Choroid plexus epithelial cell (primary cell): ENCODE data around the gene VAMP5.
"Not testable (repeated sequence)": the region's sequence is repeated elsewhere in the genome, so short reads cannot be mapped to it uniquely, and the experiment has no call there.

ENCODE experiments used
- DNase-seq: peaks from one replicate; pipeline ENCODE4 v3.0.0-alpha.2; 2010; ENCODE audit warnings: low read depth
- H3K4me3 ChIP-seq: 2 replicates; pipeline ENCODE4 v1.5.1; 2011; ENCODE audit warnings: low read depth, mild to moderate bottlenecking, control low read depth, low read length, moderate library complexity
- CTCF ChIP-seq: conservative IDR thresholded peaks from 2 replicates; pipeline ENCODE4 v1.5.1; 2011; ENCODE audit warnings: low read depth, mild to moderate bottlenecking, control low read depth, inconsistent platforms, low read length, moderate library complexity

VAMP5 gene

GRCh38 chr2:85540133-85540648 is 44.0 kb upstream of the VAMP5 start:
- TF ChIP-seq CTCF, result no peak
- peak; percentile 43 for DNase-seq
- peak overlapping the region; percentile 98 for H3K4me3 ChIP-seq

GRCh38 chr2:85541262-85541661 is 43.0 kb upstream of the VAMP5 start:
- peak overlapping the region; percentile 98 for H3K4me3 ChIP-seq

GRCh38 chr2:85541753-85542457 is 42.3 kb upstream of the VAMP5 start:
- peak overlapping the region; percentile 98 for H3K4me3 ChIP-seq
- no peak for TF ChIP-seq CTCF
- DNase-seq, result no peak

More at GRCh38 chr2:85541262-85541661, 43.0 kb upstream of the VAMP5 start:
- no peak for DNase-seq
- TF ChIP-seq CTCF, result no peak

GRCh38 chr2:85542777-85543176 is 41.5 kb upstream of the VAMP5 start:
- no peak for TF ChIP-seq CTCF
- no peak for DNase-seq
- no peak overlapping the region for H3K4me3 ChIP-seq

- H3K4me3 ChIP-seq, DNase-seq: not testable (repeated sequence)
Measured at GRCh38 chr2:85544254-85544691, 40.0 kb upstream of the VAMP5 start.

- not testable (repeated sequence) for H3K4me3 ChIP-seq, DNase-seq
Measured at GRCh38 chr2:85544915-85545779, 39.1 kb upstream of the VAMP5 start.

- no peak for DNase-seq
- TF ChIP-seq CTCF, result no peak
- H3K4me3 ChIP-seq, result no peak overlapping the region
Measured at GRCh38 chr2:85545780-85546240, 38.4 kb upstream of the VAMP5 start.
